HL-60 (cell line): ENCODE data around the gene RNLS.

Source experiments
- TF ChIP-seq, protein P1 (sequence below): IDR thresholded peaks from 2 replicates; pipeline ENCODE4 v1.6.1; 2012; ENCODE audit warnings: low read depth; ENCODE audit not compliant: insufficient replicate concordance
- TF ChIP-seq, protein P2 (sequence below): IDR thresholded peaks from one replicate; pipeline ENCODE4 v1.5.1; 2011; ENCODE audit warnings: low read length, control low read depth, inconsistent platforms; ENCODE audit not compliant: insufficient read depth

DNA sequence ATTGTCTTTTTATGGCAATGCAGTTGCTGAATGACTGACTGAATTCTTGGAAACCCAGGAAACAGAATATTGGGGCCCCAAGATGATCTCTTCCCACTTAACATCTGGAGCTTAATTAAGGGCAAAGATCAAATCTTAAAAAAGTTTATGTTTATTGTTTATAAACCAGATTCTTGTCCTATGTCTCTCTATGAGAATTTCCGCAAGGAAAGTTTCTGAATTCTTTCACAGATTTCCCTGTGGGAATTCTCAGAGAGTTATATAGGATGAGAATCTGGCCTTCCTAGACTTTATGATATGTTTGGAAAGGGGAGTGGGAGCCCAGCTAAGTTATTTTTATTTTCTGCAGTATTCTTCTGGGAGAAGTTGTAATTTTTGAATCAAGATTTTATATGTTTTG, 166.3 kb downstream of the RNLS start:
- TF ChIP-seq, protein P1, sequence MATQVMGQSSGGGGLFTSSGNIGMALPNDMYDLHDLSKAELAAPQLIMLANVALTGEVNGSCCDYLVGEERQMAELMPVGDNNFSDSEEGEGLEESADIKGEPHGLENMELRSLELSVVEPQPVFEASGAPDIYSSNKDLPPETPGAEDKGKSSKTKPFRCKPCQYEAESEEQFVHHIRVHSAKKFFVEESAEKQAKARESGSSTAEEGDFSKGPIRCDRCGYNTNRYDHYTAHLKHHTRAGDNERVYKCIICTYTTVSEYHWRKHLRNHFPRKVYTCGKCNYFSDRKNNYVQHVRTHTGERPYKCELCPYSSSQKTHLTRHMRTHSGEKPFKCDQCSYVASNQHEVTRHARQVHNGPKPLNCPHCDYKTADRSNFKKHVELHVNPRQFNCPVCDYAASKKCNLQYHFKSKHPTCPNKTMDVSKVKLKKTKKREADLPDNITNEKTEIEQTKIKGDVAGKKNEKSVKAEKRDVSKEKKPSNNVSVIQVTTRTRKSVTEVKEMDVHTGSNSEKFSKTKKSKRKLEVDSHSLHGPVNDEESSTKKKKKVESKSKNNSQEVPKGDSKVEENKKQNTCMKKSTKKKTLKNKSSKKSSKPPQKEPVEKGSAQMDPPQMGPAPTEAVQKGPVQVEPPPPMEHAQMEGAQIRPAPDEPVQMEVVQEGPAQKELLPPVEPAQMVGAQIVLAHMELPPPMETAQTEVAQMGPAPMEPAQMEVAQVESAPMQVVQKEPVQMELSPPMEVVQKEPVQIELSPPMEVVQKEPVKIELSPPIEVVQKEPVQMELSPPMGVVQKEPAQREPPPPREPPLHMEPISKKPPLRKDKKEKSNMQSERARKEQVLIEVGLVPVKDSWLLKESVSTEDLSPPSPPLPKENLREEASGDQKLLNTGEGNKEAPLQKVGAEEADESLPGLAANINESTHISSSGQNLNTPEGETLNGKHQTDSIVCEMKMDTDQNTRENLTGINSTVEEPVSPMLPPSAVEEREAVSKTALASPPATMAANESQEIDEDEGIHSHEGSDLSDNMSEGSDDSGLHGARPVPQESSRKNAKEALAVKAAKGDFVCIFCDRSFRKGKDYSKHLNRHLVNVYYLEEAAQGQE: no peak
- TF ChIP-seq, protein P2, sequence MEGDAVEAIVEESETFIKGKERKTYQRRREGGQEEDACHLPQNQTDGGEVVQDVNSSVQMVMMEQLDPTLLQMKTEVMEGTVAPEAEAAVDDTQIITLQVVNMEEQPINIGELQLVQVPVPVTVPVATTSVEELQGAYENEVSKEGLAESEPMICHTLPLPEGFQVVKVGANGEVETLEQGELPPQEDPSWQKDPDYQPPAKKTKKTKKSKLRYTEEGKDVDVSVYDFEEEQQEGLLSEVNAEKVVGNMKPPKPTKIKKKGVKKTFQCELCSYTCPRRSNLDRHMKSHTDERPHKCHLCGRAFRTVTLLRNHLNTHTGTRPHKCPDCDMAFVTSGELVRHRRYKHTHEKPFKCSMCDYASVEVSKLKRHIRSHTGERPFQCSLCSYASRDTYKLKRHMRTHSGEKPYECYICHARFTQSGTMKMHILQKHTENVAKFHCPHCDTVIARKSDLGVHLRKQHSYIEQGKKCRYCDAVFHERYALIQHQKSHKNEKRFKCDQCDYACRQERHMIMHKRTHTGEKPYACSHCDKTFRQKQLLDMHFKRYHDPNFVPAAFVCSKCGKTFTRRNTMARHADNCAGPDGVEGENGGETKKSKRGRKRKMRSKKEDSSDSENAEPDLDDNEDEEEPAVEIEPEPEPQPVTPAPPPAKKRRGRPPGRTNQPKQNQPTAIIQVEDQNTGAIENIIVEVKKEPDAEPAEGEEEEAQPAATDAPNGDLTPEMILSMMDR: no peak
